Left colon (tissue), 2 donors: ENCODE results near the gene AGAP1. TPM values are rescaled to one million over a fixed set of nuclear protein-coding genes. Genes with fewer than 3 reads are reported as not detected.
A peak's percentile ranks its signal among the peaks of the same experiment; 100 is the strongest.

ENCODE experiments used
- ATAC-seq: fragments of 200-7000 bp; cut with Tn5 transposase; one replicate; pipeline ENCODE4 v1.9.1; 2020; ENCODE audit warnings: mild to moderate bottlenecking, moderate library complexity
- DNase-seq, 2 donors: peaks; one replicate each; pipeline ENCODE4 v3.0.0-alpha.2; 2020
- intact Hi-C, 2 donors: fragments of 100-400 bp; cut with DNase I in 1 of 2; cut with micrococcal nuclease in 1 of 2; formaldehyde crosslinking; loops; one replicate each; pipeline versions ENCODE4 v1.11.2 to v1.14.0; 2022; cut with DNase I, micrococcal nuclease
- total RNA-seq, 2 donors: library from RNA; stranded (reverse); fragmentation: NEBNext Ultra II Directional; extraction: Animal tissue kit (Norgen Biotek cat#: 25700); gene quantifications; one replicate each; pipeline ENCODE4 v1.2.1, GENCODE V29; 2021
- donor health status: DM: no; HTN: no; CAD: no.
- donor health status: DM: yes; HTN: yes; CAD: no.

Gene AGAP1
- total RNA-seq, 2 donors from 2014 or later: 61.3 to 78.5 TPM

DNA sequence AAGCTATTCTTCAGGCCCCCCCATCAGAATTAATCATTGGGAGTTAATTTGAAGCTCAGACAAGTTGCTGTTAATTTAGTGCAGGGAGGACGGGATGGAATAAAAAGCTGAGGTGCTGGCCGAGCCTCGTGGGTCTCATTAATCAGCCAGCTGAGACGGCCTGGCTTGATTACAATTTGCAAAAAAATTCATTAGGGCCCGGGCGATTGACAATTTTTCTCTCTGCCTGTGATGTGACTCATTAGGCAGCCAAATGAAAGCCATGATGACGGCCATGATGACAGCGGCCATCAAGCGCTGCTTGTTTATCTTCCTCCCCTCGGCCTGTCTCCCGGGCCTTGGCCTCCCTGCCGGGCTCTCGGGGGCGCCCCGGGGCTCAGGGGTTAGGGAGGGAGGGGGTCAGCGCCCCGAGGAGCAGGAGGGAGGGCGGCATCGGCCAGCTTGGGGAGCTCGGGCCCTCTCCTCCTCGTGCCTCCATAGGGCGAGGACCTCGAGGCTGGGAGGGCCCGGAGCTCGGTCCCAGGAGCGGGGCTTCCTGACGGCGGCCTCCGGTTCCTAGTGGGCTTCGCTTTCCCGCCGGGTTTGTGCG is 669.1 kb downstream of the AGAP1 start:
- ATAC-seq: no peak
- no peak for DNase-seq
- intact Hi-C loops: no loop called here

DNA sequence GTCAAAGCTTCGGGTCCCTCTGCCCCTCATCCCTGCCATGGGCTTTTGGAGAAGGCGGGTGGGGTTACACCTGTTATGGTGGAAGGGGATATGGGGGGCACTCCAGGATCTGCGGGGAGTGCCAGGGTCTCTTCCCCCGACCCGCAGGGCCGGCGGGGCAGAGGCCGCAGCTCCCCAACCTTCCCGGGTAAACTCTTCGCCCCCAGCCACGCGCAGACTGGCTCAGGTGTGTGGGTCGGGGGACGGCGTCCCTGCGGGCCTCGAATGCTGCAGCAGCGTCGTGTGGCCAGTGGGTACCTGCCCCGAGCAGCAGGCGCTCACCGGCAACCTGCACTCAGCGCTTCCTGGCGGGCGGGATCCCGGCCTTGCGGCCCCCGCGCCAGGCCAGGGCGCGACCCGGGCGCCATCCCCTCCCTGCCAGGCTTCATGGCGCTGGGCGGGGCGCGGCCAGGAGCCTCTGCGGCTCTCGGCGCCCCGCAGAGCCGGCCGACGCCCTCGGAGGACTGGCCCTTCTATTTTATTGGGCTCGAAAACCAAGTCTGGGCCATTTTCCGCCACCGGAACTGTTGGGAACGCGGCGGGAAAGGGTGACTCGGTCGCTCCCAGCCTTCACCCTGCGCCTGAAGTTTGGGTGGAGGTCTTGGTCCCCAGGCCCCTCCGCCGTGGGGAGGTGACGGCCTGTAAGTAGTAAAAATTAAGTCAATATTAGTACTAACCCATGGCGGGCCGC is 669.8 kb downstream of the AGAP1 start:
- peak; percentile 44 for ATAC-seq
- intact Hi-C loops: no loop called here
- DNase-seq: no peak

GRCh38 chr2:236164201-236164924 is 670.5 kb downstream of the AGAP1 start:
- DNase-seq (no peak), ATAC-seq (no peak)
- intact Hi-C loops: no loop called here

- ATAC-seq (no peak), DNase-seq (no peak)
- intact Hi-C loops: no loop called here
Observed at GRCh38 chr2:236164925-236165841, 671.3 kb downstream of the AGAP1 start.

- ATAC-seq (no peak), DNase-seq (no peak)
- intact Hi-C loops: no loop called here
Observed at GRCh38 chr2:236165842-236166795, 672.3 kb downstream of the AGAP1 start.

- DNase-seq (no peak), ATAC-seq (no peak)
- intact Hi-C loops: no loop called here
Observed at GRCh38 chr2:236166796-236167296, 673.0 kb downstream of the AGAP1 start.

GRCh38 chr2:236167297-236168109 is 673.7 kb downstream of the AGAP1 start:
- ATAC-seq (peak; percentile 50), DNase-seq (no peak)
- intact Hi-C loops: no loop called here

GRCh38 chr2:236168110-236169080 is 674.6 kb downstream of the AGAP1 start, which contains the start of gene GBX2:
GBX2 (minus strand) TSS chr2:236168386; CDS start chr2:236167971, 415 bp downstream.
- intact Hi-C loops: no loop called here
- DNase-seq: peak in 1 of 2 donors; percentile 59
- ATAC-seq: peak; percentile 80

- intact Hi-C loops: no loop called here
- ATAC-seq (no peak), DNase-seq (no peak)
Observed at GRCh38 chr2:236169151-236169721, 675.4 kb downstream of the AGAP1 start.

DNA sequence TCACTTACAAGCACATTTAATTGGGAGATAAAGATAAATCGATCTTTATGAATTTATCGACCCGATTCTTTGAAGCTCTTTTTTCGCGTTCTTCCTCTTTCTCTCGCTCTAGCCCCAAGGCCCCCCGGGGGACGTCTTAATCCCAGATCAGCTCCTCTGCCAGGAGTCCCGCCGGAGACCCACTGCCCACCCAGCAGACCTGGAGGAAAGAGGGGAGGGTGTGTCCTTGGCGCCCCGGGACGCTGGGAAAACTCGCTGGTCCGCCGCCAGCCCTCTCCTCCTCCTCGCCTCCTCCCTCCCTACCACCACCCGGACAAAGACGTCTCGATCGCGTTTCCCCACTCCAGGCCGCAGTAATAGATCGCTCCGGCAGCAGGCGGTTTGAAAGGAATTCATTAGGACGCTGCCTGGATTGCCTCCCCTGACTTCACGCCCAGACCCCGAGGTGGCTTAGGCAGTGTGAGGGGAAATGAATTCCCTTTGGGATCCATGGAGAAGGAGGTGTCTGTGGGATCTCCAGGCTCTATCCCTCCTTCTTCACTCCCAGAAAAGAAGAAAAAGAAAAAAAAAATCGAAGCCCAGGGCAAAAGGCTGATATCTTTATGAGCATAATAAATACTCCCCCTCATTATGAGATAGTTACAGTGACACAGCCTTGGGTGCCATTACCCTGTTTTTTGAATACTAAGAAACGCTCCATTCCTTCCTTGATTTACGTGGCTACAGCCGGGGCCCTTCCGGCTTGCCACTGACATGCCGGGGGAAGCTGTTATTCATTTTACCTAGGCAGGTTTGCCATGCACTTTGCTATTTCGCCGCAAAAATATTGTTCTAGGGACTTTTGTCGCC is 676.1 kb downstream of the AGAP1 start:
- intact Hi-C loops: loop anchor here in 1 of 2 donors (10.0 kb wide), 1 partner anchor 395 kb away; no protein-coding TSS in a partner anchor
- no peak for DNase-seq
- no peak for ATAC-seq

DNA sequence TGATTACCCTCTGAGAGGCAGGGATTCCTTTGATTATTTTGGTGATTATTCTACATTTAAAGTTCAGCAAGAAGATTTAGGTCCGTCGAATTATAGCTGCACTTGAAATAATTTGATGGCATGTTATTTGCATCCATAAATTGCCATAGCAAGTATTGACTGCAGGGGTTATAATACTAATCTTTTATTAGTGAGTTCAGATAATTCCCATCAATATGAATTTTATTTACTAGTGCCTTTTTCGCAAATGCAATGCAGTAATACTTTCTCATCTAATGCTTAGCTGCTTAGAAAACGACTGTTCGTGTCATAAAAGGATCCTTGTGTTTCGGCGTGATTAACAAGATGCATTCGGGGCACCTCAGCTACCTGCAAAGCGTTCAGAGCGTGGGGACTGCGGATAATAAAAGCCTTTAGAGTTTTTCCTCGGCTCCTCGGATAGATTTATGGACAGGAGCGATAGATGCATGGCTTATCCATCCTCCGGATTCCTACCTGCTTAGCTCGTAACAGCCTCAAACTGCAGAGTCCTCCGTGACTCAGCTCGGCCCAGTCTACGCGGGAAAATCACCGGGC is 676.8 kb downstream of the AGAP1 start:
- ATAC-seq: no peak
- no peak for DNase-seq
- intact Hi-C loops: loop anchor here in 1 of 2 donors (10.0 kb wide), 1 partner anchor 396 kb away; no protein-coding TSS in a partner anchor

DNA sequence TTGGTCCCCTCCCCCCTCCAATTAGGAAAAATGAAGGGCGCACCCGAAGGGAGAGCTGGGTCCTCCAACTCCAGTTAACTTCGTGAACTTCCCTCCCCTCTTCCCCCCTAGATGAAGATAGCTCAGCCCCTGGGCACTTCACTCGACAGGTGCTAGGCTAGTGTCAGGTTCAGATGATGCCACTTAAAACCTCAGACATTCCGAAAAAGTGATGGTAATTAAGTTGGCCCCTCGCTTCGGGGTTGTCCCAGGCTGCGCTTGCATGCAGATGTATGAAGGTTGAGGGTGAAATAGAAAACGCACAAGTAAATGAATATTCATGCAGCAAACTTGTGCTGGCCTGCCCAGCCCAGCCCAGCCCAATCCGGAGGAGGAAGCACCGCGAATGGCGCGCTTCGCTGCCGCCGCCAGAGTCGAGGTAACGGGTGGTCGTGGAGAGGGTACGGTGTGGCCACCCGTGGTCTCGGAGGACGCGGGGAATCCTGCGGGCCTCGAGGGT is 677.4 kb downstream of the AGAP1 start:
- intact Hi-C loops: loop anchor here in 1 of 2 donors (10.0 kb wide), 1 partner anchor 396 kb away; no protein-coding TSS in a partner anchor
- DNase-seq (no peak), ATAC-seq (no peak)

DNA sequence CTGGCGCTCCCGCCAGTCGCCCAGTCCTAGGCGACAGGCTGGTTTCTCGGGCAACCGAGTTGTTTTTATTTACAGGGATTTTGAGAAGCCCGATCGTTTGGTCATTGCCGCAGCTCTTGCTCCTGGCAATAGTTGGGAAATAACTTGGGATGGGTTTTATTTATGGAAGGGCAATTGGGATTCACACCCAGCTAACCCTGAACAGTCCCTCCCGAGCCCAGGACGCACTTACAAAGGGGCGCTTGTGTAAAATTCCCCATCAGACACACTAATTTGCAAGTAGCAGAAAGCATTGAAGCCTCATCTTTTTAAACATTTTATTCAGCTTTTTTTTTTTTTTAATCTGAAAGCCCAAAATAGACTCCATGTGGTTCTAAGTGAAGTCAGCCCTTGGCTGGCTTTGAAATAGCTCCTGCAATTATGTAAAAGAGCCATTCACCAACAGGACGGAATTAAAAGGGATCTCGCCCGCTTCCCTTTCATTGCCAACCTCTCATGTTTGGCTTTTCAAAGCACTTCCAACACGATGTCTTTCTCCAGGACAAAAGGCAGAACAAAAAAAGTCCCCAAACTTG is 677.9 kb downstream of the AGAP1 start:
- DNase-seq (no peak), ATAC-seq (no peak)
- intact Hi-C loops: loop anchor here in 1 of 2 donors (10.0 kb wide), 1 partner anchor 397 kb away; no protein-coding TSS in a partner anchor
